ENCODE data around the gene ITPKB.

Gene ITPKB

GRCh38 chr1:226586650-226587422 is 152.2 kb downstream of the ITPKB start:
- H3K4me1 Mint-ChIP-seq (ENCODE audit: low read depth) = no peaks in the 10 kb centered on the region
- no peak for DNase-seq
- no peak overlapping the region for H3K27ac Mint-ChIP-seq
- H3K36me3 Mint-ChIP-seq (ENCODE audit: low read depth) = no peaks in the 10 kb centered on the region
- no peaks in the 10 kb centered on the region for H3K9me3 Mint-ChIP-seq
- no peak overlapping the region for H3K4me3 Mint-ChIP-seq
- no peaks in the 10 kb centered on the region for H3K27me3 Mint-ChIP-seq

- Mint-ChIP-seq H3K9me3 (no peaks in the 10 kb centered on the region), H3K27ac (no peak overlapping the region), H3K27me3 (no peaks in the 10 kb centered on the region), H3K4me3 (no peak overlapping the region), H3K4me1 (ENCODE audit: low read depth) (no peaks in the 10 kb centered on the region), H3K36me3 (ENCODE audit: low read depth) (no peaks in the 10 kb centered on the region)
- DNase-seq = no peak
These were observed 153.0 kb downstream of the ITPKB start for GRCh38 chr1:226586116-226586515.

GRCh38 chr1:226584164-226584563 is 154.9 kb downstream of the ITPKB start:
- no peaks in the 10 kb centered on the region for H3K4me1 Mint-ChIP-seq (ENCODE audit: low read depth)
- H3K36me3 Mint-ChIP-seq (ENCODE audit: low read depth) = no peaks in the 10 kb centered on the region
- H3K9me3 Mint-ChIP-seq = no peaks in the 10 kb centered on the region
- DNase-seq = no peak
- no peak overlapping the region for H3K27ac Mint-ChIP-seq
- no peaks in the 10 kb centered on the region for H3K27me3 Mint-ChIP-seq
- H3K4me3 Mint-ChIP-seq = no peak overlapping the region

- DNase-seq = no peak
- no peaks in the 10 kb centered on the region for H3K27me3 Mint-ChIP-seq
- H3K4me3 Mint-ChIP-seq = no peak overlapping the region
- no peaks in the 10 kb centered on the region for H3K4me1 Mint-ChIP-seq (ENCODE audit: low read depth)
- no peaks in the 10 kb centered on the region for H3K9me3 Mint-ChIP-seq
- H3K27ac Mint-ChIP-seq = no peak overlapping the region
- no peaks in the 10 kb centered on the region for H3K36me3 Mint-ChIP-seq (ENCODE audit: low read depth)
These were observed 156.1 kb downstream of the ITPKB start for GRCh38 chr1:226582966-226583365.
